HepG2 (cell line): ENCODE measurements around the gene ZKSCAN2. TPM values are rescaled to one million over a fixed set of nuclear protein-coding genes. Genes with fewer than 3 reads are reported as not detected.

ENCODE experiments used
- CEBPG ChIP-seq: IDR thresholded peaks from 2 replicates; pipeline ENCODE4 v1.6.1; 2016
- FOXK2 ChIP-seq: fragments of 450-650 bp; IDR thresholded peaks from 2 replicates; pipeline ENCODE4 v1.6.1; 2016
- GATAD1 ChIP-seq: IDR thresholded peaks from 2 replicates; pipeline ENCODE4 v1.6.1; 2016; ENCODE audit warnings: missing genetic modification reagents, missing compliant biosample characterization
- KDM1A ChIP-seq: IDR thresholded peaks from 2 replicates; pipeline ENCODE4 v1.6.1; 2016; ENCODE audit warnings: missing compliant biosample characterization
- NONO ChIP-seq, 2 experiments: fragments of 450-650 bp in 1 of 2; sonication (generic) in 1 of 2; formaldehyde crosslinking in 1 of 2; IDR thresholded peaks in 1 of 2; conservative IDR thresholded peaks in 1 of 2; 2 replicates each; pipeline versions ENCODE4 v1.6.1 to v1.8.0; 2017 to 2022; ENCODE audit warnings: mild to moderate bottlenecking in 1 of 2, missing genetic modification reagents in 1 of 2, moderate library complexity in 1 of 2
- ONECUT2 ChIP-seq: sonication (generic); formaldehyde crosslinking; IDR thresholded peaks from 2 replicates; pipeline ENCODE4 v1.4.0; 2020; ENCODE audit warnings: missing genetic modification reagents
- SATB2 ChIP-seq: sonication (generic); formaldehyde crosslinking; IDR thresholded peaks from 2 replicates; pipeline ENCODE4 v1.5.0; 2020; ENCODE audit warnings: missing genetic modification reagents
- SMAD3 ChIP-seq: sonication (generic); formaldehyde crosslinking; IDR thresholded peaks from 2 replicates; pipeline ENCODE4 v1.4.0; 2020; ENCODE audit warnings: missing genetic modification reagents
- SPEN ChIP-seq: sonication (generic); formaldehyde crosslinking; IDR thresholded peaks from 2 replicates; pipeline ENCODE4 v1.5.1; 2020; ENCODE audit warnings: low read depth, mild to moderate bottlenecking, missing genetic modification reagents
- ZNF441 ChIP-seq: sonication (generic); formaldehyde crosslinking; IDR thresholded peaks from 2 replicates; pipeline ENCODE4 v1.7.0; 2021; ENCODE audit warnings: missing genetic modification reagents, borderline replicate concordance
- ZNF563 ChIP-seq: sonication (generic); formaldehyde crosslinking; IDR thresholded peaks from 2 replicates; pipeline ENCODE4 v1.8.0; 2022; ENCODE audit warnings: mild to moderate bottlenecking, moderate library complexity, missing genetic modification reagents
- polyA plus RNA-seq, 8 experiments: library from polyadenylated mRNA; depleted of rRNA in 3 of 8; stranded (reverse) in 7 of 8; unstranded in 1 of 8; fragments of >200 nt; fragmentation: Illumina TruSeq in 4 of 8; extraction: Trizol in 4 of 8; gene quantifications; 2 replicates each; pipeline versions ENCODE4 v1.2.1 to v1.2.3, GENCODE V29; 2011 to 2016; ENCODE audit warnings: low read depth in 4 of 8, missing spikeins in 1 of 8, mixed read lengths in 1 of 8; ENCODE audit not compliant: insufficient read depth in 1 of 8
- total RNA-seq, 5 experiments: library from RNA; depleted of rRNA; stranded (reverse); fragments of >200 nt; fragmentation: Illumina TruSeq; extraction: Trizol; gene quantifications; 2 replicates each; pipeline ENCODE4 v1.2.3, GENCODE V29; 2016; ENCODE audit warnings: low read depth in 1 of 5
- TF ChIP-seq, protein P1 (sequence below): sonication (generic); formaldehyde crosslinking; IDR thresholded peaks from 2 replicates; pipeline ENCODE4 v1.4.0; 2020; ENCODE audit warnings: missing genetic modification reagents
- TF ChIP-seq, protein P2 (sequence below): IDR thresholded peaks from 2 replicates; pipeline ENCODE4 v1.6.1; 2016; ENCODE audit warnings: mild to moderate bottlenecking, missing biosample characterization, missing genetic modification reagents
- TF ChIP-seq, protein P3 (sequence below): sonication (generic); formaldehyde crosslinking; IDR thresholded peaks from 2 replicates; pipeline ENCODE4 v1.5.1; 2020; ENCODE audit warnings: missing genetic modification reagents, mild to moderate bottlenecking, borderline replicate concordance
- TF ChIP-seq, protein P4 (sequence below): sonication (generic); formaldehyde crosslinking; IDR thresholded peaks from 2 replicates; pipeline ENCODE4 v1.4.0; 2020; ENCODE audit warnings: mild to moderate bottlenecking, missing genetic modification reagents
- TF ChIP-seq, protein P5 (sequence below): sonication (generic); formaldehyde crosslinking; conservative IDR thresholded peaks from 2 replicates; pipeline ENCODE4 v1.4.0; 2020; ENCODE audit warnings: missing genetic modification reagents
- TF ChIP-seq, protein P6 (sequence below): IDR thresholded peaks from 2 replicates; pipeline ENCODE4 v1.6.1; 2012; ENCODE audit warnings: inconsistent platforms
- TF ChIP-seq, protein P7 (sequence below): sonication (generic); formaldehyde crosslinking; IDR thresholded peaks from 2 replicates; pipeline ENCODE4 v1.4.0; 2020; ENCODE audit warnings: low read depth, missing genetic modification reagents

Gene ZKSCAN2
- total and polyA plus RNA-seq, 2 of the 13 experiments (the other 11 are each of a cell fraction or from before 2014, with no cell fraction given), result 4.2 to 11.1 TPM

DNA sequence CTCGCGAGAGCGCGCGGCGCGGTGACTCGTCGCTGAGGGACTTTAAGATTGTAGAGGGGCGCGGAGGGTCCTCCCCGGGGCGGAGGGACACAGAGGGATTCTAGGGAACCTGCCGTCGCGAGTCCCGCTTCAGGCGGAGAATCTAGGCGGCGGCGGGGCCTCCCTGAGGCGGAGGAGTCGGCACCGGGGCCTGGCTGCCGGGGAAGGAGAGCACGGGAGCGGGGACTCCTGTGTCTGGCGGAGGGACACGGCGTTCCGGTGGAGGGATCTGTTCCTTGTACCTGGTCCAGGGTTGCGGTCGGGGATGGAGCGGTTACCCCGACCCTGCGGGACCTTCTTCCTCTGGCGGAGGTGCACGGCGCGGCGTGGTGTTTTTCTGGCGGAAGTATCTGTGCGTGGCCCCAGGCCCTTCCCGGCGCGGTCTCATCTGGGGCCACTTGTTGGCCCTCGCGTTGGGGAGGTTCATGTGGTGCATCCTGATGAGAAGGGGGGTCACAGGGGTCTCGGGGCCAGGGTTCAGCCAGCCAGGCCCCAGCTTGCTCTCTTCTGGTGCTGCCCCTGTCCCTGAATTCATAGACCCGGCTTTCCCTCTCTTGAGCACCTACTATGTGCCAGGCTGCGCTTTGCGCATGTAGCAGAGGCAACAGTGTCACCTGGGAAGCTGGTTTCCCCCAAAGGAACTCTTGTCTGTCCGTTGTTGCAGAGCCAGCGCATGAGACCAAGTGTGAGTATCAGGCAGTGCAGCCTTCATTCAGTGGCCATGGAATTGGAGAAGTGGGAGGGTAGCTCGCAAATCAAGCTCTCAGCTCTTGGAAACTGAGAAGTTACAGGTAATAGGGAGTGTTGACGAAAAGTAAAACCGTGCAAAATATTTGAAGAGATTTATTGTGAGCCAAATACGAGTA is 563 bp upstream of the ZKSCAN2 start (continued):
- TF ChIP-seq, protein P1, sequence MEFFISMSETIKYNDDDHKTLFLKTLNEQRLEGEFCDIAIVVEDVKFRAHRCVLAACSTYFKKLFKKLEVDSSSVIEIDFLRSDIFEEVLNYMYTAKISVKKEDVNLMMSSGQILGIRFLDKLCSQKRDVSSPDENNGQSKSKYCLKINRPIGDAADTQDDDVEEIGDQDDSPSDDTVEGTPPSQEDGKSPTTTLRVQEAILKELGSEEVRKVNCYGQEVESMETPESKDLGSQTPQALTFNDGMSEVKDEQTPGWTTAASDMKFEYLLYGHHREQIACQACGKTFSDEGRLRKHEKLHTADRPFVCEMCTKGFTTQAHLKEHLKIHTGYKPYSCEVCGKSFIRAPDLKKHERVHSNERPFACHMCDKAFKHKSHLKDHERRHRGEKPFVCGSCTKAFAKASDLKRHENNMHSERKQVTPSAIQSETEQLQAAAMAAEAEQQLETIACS (CRISPR knock-in tag), result peak; percentile 62
- TF ChIP-seq, protein P2, sequence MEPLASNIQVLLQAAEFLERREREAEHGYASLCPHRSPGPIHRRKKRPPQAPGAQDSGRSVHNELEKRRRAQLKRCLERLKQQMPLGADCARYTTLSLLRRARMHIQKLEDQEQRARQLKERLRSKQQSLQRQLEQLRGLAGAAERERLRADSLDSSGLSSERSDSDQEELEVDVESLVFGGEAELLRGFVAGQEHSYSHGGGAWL (CRISPR knock-in tag), result peak; percentile 72; the same call in 1 of the 2 replicates
- TF ChIP-seq ONECUT2 (CRISPR knock-in tag) (no peak), ZNF563 (CRISPR knock-in tag) (peak; percentile 95), KDM1A (CRISPR knock-in tag) (peak; percentile 75), CEBPG (CRISPR knock-in tag) (no peak), FOXK2 (peak; percentile 36; the same call in 1 of the 2 replicates), SMAD3 (CRISPR knock-in tag) (peak; percentile 82), ZNF441 (CRISPR knock-in tag) (peak; percentile 76), GATAD1 (CRISPR knock-in tag) (peak; percentile 73), SATB2 (CRISPR knock-in tag) (0 out of 2 replicates have a peak, but pooled peaks have one; percentile 53), NONO (IDR thresholded peaks at IDR 0.05) (no peak), NONO (CRISPR knock-in tag; conservative IDR thresholded peaks at IDR 0.05) (peak; percentile 94), SPEN (CRISPR knock-in tag) (peak; percentile 97)
- TF ChIP-seq, protein P3, sequence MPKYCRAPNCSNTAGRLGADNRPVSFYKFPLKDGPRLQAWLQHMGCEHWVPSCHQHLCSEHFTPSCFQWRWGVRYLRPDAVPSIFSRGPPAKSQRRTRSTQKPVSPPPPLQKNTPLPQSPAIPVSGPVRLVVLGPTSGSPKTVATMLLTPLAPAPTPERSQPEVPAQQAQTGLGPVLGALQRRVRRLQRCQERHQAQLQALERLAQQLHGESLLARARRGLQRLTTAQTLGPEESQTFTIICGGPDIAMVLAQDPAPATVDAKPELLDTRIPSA (CRISPR knock-in tag), result peak; percentile 94
- TF ChIP-seq, protein P4, sequence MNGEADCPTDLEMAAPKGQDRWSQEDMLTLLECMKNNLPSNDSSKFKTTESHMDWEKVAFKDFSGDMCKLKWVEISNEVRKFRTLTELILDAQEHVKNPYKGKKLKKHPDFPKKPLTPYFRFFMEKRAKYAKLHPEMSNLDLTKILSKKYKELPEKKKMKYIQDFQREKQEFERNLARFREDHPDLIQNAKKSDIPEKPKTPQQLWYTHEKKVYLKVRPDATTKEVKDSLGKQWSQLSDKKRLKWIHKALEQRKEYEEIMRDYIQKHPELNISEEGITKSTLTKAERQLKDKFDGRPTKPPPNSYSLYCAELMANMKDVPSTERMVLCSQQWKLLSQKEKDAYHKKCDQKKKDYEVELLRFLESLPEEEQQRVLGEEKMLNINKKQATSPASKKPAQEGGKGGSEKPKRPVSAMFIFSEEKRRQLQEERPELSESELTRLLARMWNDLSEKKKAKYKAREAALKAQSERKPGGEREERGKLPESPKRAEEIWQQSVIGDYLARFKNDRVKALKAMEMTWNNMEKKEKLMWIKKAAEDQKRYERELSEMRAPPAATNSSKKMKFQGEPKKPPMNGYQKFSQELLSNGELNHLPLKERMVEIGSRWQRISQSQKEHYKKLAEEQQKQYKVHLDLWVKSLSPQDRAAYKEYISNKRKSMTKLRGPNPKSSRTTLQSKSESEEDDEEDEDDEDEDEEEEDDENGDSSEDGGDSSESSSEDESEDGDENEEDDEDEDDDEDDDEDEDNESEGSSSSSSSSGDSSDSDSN, result peak; percentile 99
- TF ChIP-seq, protein P5, sequence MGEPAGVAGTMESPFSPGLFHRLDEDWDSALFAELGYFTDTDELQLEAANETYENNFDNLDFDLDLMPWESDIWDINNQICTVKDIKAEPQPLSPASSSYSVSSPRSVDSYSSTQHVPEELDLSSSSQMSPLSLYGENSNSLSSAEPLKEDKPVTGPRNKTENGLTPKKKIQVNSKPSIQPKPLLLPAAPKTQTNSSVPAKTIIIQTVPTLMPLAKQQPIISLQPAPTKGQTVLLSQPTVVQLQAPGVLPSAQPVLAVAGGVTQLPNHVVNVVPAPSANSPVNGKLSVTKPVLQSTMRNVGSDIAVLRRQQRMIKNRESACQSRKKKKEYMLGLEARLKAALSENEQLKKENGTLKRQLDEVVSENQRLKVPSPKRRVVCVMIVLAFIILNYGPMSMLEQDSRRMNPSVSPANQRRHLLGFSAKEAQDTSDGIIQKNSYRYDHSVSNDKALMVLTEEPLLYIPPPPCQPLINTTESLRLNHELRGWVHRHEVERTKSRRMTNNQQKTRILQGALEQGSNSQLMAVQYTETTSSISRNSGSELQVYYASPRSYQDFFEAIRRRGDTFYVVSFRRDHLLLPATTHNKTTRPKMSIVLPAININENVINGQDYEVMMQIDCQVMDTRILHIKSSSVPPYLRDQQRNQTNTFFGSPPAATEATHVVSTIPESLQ (CRISPR knock-in tag), result peak; percentile 91; the same call in 1 of the 2 replicates
- TF ChIP-seq, protein P6, sequence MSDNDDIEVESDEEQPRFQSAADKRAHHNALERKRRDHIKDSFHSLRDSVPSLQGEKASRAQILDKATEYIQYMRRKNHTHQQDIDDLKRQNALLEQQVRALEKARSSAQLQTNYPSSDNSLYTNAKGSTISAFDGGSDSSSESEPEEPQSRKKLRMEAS, result peak; percentile 97
- TF ChIP-seq, protein P7, sequence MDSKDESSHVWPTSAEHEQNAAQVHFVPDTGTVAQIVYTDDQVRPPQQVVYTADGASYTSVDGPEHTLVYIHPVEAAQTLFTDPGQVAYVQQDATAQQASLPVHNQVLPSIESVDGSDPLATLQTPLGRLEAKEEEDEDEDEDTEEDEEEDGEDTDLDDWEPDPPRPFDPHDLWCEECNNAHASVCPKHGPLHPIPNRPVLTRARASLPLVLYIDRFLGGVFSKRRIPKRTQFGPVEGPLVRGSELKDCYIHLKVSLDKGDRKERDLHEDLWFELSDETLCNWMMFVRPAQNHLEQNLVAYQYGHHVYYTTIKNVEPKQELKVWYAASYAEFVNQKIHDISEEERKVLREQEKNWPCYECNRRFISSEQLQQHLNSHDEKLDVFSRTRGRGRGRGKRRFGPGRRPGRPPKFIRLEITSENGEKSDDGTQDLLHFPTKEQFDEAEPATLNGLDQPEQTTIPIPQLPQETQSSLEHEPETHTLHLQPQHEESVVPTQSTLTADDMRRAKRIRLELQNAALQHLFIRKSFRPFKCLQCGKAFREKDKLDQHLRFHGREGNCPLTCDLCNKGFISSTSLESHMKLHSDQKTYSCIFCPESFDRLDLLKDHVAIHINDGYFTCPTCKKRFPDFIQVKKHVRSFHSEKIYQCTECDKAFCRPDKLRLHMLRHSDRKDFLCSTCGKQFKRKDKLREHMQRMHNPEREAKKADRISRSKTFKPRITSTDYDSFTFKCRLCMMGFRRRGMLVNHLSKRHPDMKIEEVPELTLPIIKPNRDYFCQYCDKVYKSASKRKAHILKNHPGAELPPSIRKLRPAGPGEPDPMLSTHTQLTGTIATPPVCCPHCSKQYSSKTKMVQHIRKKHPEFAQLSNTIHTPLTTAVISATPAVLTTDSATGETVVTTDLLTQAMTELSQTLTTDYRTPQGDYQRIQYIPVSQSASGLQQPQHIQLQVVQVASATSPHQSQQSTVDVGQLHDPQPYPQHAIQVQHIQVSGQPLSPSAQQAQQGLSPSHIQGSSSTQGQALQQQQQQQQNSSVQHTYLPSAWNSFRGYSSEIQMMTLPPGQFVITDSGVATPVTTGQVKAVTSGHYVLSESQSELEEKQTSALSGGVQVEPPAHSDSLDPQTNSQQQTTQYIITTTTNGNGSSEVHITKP (CRISPR knock-in tag), result peak; percentile 65; the same call in 1 of the 2 replicates
